ENCODE data around the gene UBQLN2.

- TF ChIP-seq EP300 (IDR thresholded peaks at IDR 0.05): no peak
- no peak for TF ChIP-seq CTCF (IDR thresholded peaks at IDR 0.05)
Observed at GRCh38 chrX:56576721-56577120, 13.3 kb downstream of the UBQLN2 start.
